ENCODE data around the gene HTATSF1.

HTATSF1 gene, protein sequence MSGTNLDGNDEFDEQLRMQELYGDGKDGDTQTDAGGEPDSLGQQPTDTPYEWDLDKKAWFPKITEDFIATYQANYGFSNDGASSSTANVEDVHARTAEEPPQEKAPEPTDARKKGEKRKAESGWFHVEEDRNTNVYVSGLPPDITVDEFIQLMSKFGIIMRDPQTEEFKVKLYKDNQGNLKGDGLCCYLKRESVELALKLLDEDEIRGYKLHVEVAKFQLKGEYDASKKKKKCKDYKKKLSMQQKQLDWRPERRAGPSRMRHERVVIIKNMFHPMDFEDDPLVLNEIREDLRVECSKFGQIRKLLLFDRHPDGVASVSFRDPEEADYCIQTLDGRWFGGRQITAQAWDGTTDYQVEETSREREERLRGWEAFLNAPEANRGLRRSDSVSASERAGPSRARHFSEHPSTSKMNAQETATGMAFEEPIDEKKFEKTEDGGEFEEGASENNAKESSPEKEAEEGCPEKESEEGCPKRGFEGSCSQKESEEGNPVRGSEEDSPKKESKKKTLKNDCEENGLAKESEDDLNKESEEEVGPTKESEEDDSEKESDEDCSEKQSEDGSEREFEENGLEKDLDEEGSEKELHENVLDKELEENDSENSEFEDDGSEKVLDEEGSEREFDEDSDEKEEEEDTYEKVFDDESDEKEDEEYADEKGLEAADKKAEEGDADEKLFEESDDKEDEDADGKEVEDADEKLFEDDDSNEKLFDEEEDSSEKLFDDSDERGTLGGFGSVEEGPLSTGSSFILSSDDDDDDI

DNA sequence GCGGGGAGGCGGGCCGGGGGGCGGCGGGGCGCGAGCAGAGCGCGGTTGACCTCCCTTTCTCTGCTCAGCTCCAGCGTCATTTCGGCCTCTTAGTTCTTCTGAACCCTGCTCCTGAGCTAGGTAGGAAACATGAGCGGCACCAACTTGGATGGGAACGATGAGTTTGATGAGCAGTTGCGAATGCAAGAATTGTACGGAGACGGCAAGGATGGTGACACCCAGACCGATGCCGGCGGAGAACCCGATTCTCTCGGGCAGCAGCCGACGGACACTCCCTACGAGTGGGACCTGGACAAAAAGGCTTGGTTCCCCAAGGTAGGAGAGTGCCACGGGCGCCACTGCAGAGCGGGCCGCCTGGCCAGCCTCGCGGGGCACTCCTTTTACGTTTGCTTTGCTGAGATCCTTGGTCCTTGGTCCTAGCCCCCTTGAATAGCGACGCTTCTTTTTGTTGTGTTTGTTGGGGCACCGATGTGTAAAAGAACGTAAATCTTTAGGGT, at the start of gene HTATSF1:
HTATSF1 (plus strand) TSS at position 37 of the 497 bp plus-strand sequence; CDS start at position 130, 93 bp downstream.
- Histone ChIP-seq H3K9ac (ENCODE audit: low read depth, low read length) (peak within 1 kb of the TSS; percentile 83), H3K27ac (ENCODE audit: low read depth, low read length) (peak within 1 kb of the TSS; percentile 96), H3K36me3 (ENCODE audit: control insufficient read depth, insufficient read depth, low read length) (peaks cover 31% of the 10 kb centered on the region), H3K9me3 (ENCODE audit: control insufficient read depth, insufficient read depth, low read length) (no peaks in the 10 kb centered on the region), H3K4me3 (ENCODE audit: low read depth, low read length) (peak within 1 kb of the TSS; percentile 80), H3K4me1 (ENCODE audit: control insufficient read depth, insufficient read depth, low read length) (no peaks in the 10 kb centered on the region), H3K27me3 (ENCODE audit: control insufficient read depth, insufficient read depth, low read length) (no peaks in the 10 kb centered on the region)

GRCh38 chrX:136447968-136448367, 49.4 kb upstream of the HTATSF1 start:
- Histone ChIP-seq H3K36me3 (ENCODE audit: control insufficient read depth, insufficient read depth, low read length) (no peaks in the 10 kb centered on the region), H3K9me3 (ENCODE audit: control insufficient read depth, insufficient read depth, low read length) (no peaks in the 10 kb centered on the region), H3K27ac (ENCODE audit: low read depth, low read length) (no peak overlapping the region)

GRCh38 chrX:136450050-136450830, 47.2 kb upstream of the HTATSF1 start:
- Histone ChIP-seq H3K4me3 (ENCODE audit: low read depth, low read length) (no peak overlapping the region; the same call in 1 of the 2 replicates), H3K27me3 (ENCODE audit: control insufficient read depth, insufficient read depth, low read length) (no peaks in the 10 kb centered on the region)

More at GRCh38 chrX:136447968-136448367, 49.4 kb upstream of the HTATSF1 start:
- Histone ChIP-seq H3K4me3 (ENCODE audit: low read depth, low read length) (no peak overlapping the region), H3K27me3 (ENCODE audit: control insufficient read depth, insufficient read depth, low read length) (no peaks in the 10 kb centered on the region), H3K9ac (ENCODE audit: low read depth, low read length) (no peak overlapping the region), H3K4me1 (ENCODE audit: control insufficient read depth, insufficient read depth, low read length) (no peaks in the 10 kb centered on the region)

GRCh38 chrX:136452614-136453013, 44.8 kb upstream of the HTATSF1 start:
- Histone ChIP-seq H3K36me3 (ENCODE audit: control insufficient read depth, insufficient read depth, low read length) (no peaks in the 10 kb centered on the region), H3K4me3 (ENCODE audit: low read depth, low read length) (no peak overlapping the region), H3K9ac (ENCODE audit: low read depth, low read length) (no peak overlapping the region), H3K27me3 (ENCODE audit: control insufficient read depth, insufficient read depth, low read length) (no peaks in the 10 kb centered on the region), H3K27ac (ENCODE audit: low read depth, low read length) (no peak overlapping the region), H3K4me1 (ENCODE audit: control insufficient read depth, insufficient read depth, low read length) (no peaks in the 10 kb centered on the region), H3K9me3 (ENCODE audit: control insufficient read depth, insufficient read depth, low read length) (no peaks in the 10 kb centered on the region)

More at GRCh38 chrX:136450050-136450830, 47.2 kb upstream of the HTATSF1 start:
- Histone ChIP-seq H3K9ac (ENCODE audit: low read depth, low read length) (no peak overlapping the region), H3K27ac (ENCODE audit: low read depth, low read length) (no peak overlapping the region), H3K4me1 (ENCODE audit: control insufficient read depth, insufficient read depth, low read length) (no peaks in the 10 kb centered on the region), H3K36me3 (ENCODE audit: control insufficient read depth, insufficient read depth, low read length) (no peaks in the 10 kb centered on the region), H3K9me3 (ENCODE audit: control insufficient read depth, insufficient read depth, low read length) (no peaks in the 10 kb centered on the region)

- Histone ChIP-seq H3K9ac (ENCODE audit: low read depth, low read length) (no peak overlapping the region), H3K36me3 (ENCODE audit: control insufficient read depth, insufficient read depth, low read length) (no peaks in the 10 kb centered on the region), H3K9me3 (ENCODE audit: control insufficient read depth, insufficient read depth, low read length) (no peaks in the 10 kb centered on the region), H3K27ac (ENCODE audit: low read depth, low read length) (no peak overlapping the region), H3K4me1 (ENCODE audit: control insufficient read depth, insufficient read depth, low read length) (no peaks in the 10 kb centered on the region), H3K27me3 (ENCODE audit: control insufficient read depth, insufficient read depth, low read length) (no peaks in the 10 kb centered on the region), H3K4me3 (ENCODE audit: low read depth, low read length) (no peak overlapping the region)
Measured at GRCh38 chrX:136453114-136453513, 44.3 kb upstream of the HTATSF1 start.

DNA sequence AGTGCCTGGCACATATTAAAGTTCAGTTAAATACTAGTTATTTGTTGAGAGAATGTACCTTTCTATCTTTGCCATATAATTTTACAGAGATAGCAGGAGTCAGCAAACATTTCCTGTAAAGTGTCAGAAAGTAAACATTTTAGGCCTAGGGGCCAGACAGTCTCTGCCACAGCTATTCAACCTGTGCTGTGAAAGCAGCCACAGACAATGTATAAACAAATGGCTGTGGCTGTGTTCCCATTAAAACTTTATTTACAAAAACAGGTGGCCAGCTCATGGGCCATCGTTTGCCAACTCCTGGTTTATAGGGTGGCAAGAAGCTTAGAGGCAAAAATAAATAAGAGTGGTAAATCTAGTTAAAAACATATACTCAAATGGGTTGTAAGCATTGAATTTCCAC, 43.6 kb upstream of the HTATSF1 start:
- H3K36me3 ChIP-seq (ENCODE audit: control insufficient read depth, insufficient read depth, low read length) = no peaks in the 10 kb centered on the region
- H3K4me1 ChIP-seq (ENCODE audit: control insufficient read depth, insufficient read depth, low read length) = no peaks in the 10 kb centered on the region
- no peak overlapping the region for H3K9ac ChIP-seq (ENCODE audit: low read depth, low read length)
- H3K9me3 ChIP-seq (ENCODE audit: control insufficient read depth, insufficient read depth, low read length) = no peaks in the 10 kb centered on the region
- H3K4me3 ChIP-seq (ENCODE audit: low read depth, low read length) = no peak overlapping the region
- H3K27me3 ChIP-seq (ENCODE audit: control insufficient read depth, insufficient read depth, low read length) = no peaks in the 10 kb centered on the region
- H3K27ac ChIP-seq (ENCODE audit: low read depth, low read length) = no peak overlapping the region

DNA sequence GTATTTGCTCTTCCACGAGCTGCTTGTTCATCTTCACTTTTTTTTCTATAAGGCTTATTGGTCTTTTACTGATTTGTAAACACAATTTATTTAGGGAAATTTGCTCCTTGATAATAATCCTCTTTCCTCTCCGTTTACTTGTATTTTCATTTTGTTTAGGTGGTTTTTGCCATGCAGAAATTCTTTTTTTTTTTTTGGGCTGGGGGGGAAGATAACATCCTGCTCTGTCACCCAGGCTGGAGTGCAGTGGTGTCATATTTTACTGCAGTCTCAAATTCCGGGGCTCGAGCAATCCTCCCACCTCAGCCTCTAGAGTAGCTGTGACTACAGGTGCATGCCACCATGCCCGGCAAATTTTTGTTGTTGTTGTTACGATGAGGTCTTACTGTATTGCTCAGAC, 41.3 kb upstream of the HTATSF1 start:
- Histone ChIP-seq H3K27me3 (ENCODE audit: control insufficient read depth, insufficient read depth, low read length) (no peaks in the 10 kb centered on the region), H3K36me3 (ENCODE audit: control insufficient read depth, insufficient read depth, low read length) (no peaks in the 10 kb centered on the region), H3K4me3 (ENCODE audit: low read depth, low read length) (no peak overlapping the region), H3K4me1 (ENCODE audit: control insufficient read depth, insufficient read depth, low read length) (no peaks in the 10 kb centered on the region), H3K9me3 (ENCODE audit: control insufficient read depth, insufficient read depth, low read length) (no peaks in the 10 kb centered on the region), H3K27ac (ENCODE audit: low read depth, low read length) (no peak overlapping the region), H3K9ac (ENCODE audit: low read depth, low read length) (no peak overlapping the region)

DNA sequence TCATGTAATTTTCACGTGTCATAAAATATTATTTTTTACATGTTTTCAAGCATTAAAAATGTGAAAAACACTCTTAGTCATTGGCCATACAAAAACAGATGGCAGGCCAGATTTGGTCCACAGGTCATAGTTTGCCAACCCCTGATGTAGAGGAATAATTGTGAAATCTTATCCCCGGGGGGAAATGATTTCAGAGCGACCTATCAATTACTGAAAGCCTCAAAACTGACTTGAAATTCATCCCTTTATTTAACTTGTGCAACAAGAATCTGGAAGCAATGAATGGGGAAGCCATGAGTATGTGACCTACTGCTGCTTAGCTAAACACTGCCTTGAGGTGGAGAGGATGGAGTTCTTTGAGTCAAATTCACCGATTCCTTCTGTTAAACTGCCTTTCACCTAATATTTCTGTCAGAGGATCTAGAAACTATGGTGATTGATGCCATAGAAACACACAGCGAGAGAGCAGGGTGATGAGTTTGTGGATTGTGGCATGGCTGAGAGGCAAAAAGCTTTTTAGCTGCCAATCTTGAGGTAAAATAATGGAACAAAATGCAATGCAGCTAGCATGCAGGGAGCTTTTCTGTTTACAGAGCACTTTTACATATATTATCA, 40.0 kb upstream of the HTATSF1 start:
- H3K4me3 ChIP-seq (ENCODE audit: low read depth, low read length) = no peak overlapping the region
- H3K9ac ChIP-seq (ENCODE audit: low read depth, low read length) = no peak overlapping the region
- H3K27ac ChIP-seq (ENCODE audit: low read depth, low read length) = no peak overlapping the region
- H3K36me3 ChIP-seq (ENCODE audit: control insufficient read depth, insufficient read depth, low read length) = no peaks in the 10 kb centered on the region
- no peaks in the 10 kb centered on the region for H3K4me1 ChIP-seq (ENCODE audit: control insufficient read depth, insufficient read depth, low read length)
- H3K27me3 ChIP-seq (ENCODE audit: control insufficient read depth, insufficient read depth, low read length) = no peaks in the 10 kb centered on the region
- H3K9me3 ChIP-seq (ENCODE audit: control insufficient read depth, insufficient read depth, low read length) = no peaks in the 10 kb centered on the region

DNA sequence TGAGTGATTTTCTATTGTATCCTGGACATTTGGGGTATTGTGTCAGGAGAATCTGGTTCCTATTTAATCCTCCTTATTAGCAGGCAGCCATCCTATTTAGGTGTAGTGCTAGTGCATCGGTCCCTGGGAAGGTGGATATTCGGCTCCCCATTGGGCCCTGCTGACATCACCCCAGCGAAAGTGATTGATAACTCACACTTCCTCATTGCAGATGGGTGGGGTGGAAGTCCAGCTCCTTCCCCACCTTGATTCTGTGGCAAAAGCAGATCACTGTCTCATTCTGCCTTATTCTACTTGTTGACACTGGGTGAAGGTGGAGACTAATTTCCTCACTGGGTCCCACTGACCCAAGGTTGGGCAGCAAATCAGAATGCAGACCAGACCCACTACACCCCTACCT, 32.8 kb upstream of the HTATSF1 start:
- Histone ChIP-seq H3K27me3 (ENCODE audit: control insufficient read depth, insufficient read depth, low read length) (no peaks in the 10 kb centered on the region; the same call in 1 of the 2 replicates), H3K9ac (ENCODE audit: low read depth, low read length) (no peak overlapping the region), H3K4me1 (ENCODE audit: control insufficient read depth, insufficient read depth, low read length) (no peaks in the 10 kb centered on the region), H3K27ac (ENCODE audit: low read depth, low read length) (no peak overlapping the region), H3K4me3 (ENCODE audit: low read depth, low read length) (no peak overlapping the region), H3K9me3 (ENCODE audit: control insufficient read depth, insufficient read depth, low read length) (no peaks in the 10 kb centered on the region), H3K36me3 (ENCODE audit: control insufficient read depth, insufficient read depth, low read length) (no peaks in the 10 kb centered on the region)

GRCh38 chrX:136467303-136467702, 30.1 kb upstream of the HTATSF1 start:
- no peaks in the 10 kb centered on the region; the same call in 1 of the 2 replicates for H3K27me3 ChIP-seq (ENCODE audit: control insufficient read depth, insufficient read depth, low read length)
- no peak overlapping the region for H3K27ac ChIP-seq (ENCODE audit: low read depth, low read length)
- no peaks in the 10 kb centered on the region for H3K36me3 ChIP-seq (ENCODE audit: control insufficient read depth, insufficient read depth, low read length)
- H3K9me3 ChIP-seq (ENCODE audit: control insufficient read depth, insufficient read depth, low read length) = no peaks in the 10 kb centered on the region
- no peak overlapping the region for H3K9ac ChIP-seq (ENCODE audit: low read depth, low read length)
- H3K4me1 ChIP-seq (ENCODE audit: control insufficient read depth, insufficient read depth, low read length) = no peaks in the 10 kb centered on the region
- no peak overlapping the region for H3K4me3 ChIP-seq (ENCODE audit: low read depth, low read length)

Measured in HUES48 (cell line).